ENCODE results near the gene OOSP4A. TPM values are rescaled to one million over a fixed set of nuclear protein-coding genes. Genes with fewer than 3 reads are reported as not detected.

The OOSP4A gene
- total and polyA plus RNA-seq, 4 donors: not detected

GRCh38 chr11:60003729-60004128 lies 39.9 kb downstream of the OOSP4A start:
- no CpG with 5 or more reads among the region's 2 CpGs for WGBS (ENCODE audit: insufficient coverage)
- H3K27ac ChIP-seq (ENCODE audit: low read depth, low read length): no peak overlapping the region
- H3K27me3 ChIP-seq (ENCODE audit: control insufficient read depth, insufficient read depth, low read length): no peaks in the 10 kb centered on the region
- H3K4me3 ChIP-seq (ENCODE audit: low read depth, low read length): no peak overlapping the region
- H3K4me1 ChIP-seq (ENCODE audit: control insufficient read depth, insufficient read depth, low read length): no peaks in the 10 kb centered on the region
- no peaks in the 10 kb centered on the region for H3K36me3 ChIP-seq (ENCODE audit: control insufficient read depth, insufficient read depth, low read length)
- no peak for DNase-seq (ENCODE audit: low read depth in 4 of 6, low spot score in 6 of 6)
- no peaks in the 10 kb centered on the region for H3K9me3 ChIP-seq (ENCODE audit: control insufficient read depth, insufficient read depth, low read length)

GRCh38 chr11:60005360-60005759 lies 41.5 kb downstream of the OOSP4A start:
- no CpG with 5 or more reads among the region's 1 CpG for WGBS (ENCODE audit: insufficient coverage)
- Histone ChIP-seq H3K36me3 (ENCODE audit: control insufficient read depth, insufficient read depth, low read length) (no peaks in the 10 kb centered on the region), H3K27me3 (ENCODE audit: control insufficient read depth, insufficient read depth, low read length) (no peaks in the 10 kb centered on the region), H3K4me1 (ENCODE audit: control insufficient read depth, insufficient read depth, low read length) (no peaks in the 10 kb centered on the region), H3K27ac (ENCODE audit: low read depth, low read length) (no peak overlapping the region), H3K4me3 (ENCODE audit: low read depth, low read length) (no peak overlapping the region), H3K9me3 (ENCODE audit: control insufficient read depth, insufficient read depth, low read length) (no peaks in the 10 kb centered on the region)
- DNase-seq (ENCODE audit: low read depth in 4 of 6, low spot score in 6 of 6): no peak

- Histone ChIP-seq H3K4me1 (ENCODE audit: control insufficient read depth, insufficient read depth, low read length) (no peaks in the 10 kb centered on the region), H3K27ac (ENCODE audit: low read depth, low read length) (no peak within 1 kb of the TSS), H3K27me3 (ENCODE audit: control insufficient read depth, insufficient read depth, low read length) (no peaks in the 10 kb centered on the region), H3K4me3 (ENCODE audit: low read depth, low read length) (no peak within 1 kb of the TSS), H3K9me3 (ENCODE audit: control insufficient read depth, insufficient read depth, low read length) (no peaks in the 10 kb centered on the region), H3K36me3 (ENCODE audit: control insufficient read depth, insufficient read depth, low read length) (no peaks in the 10 kb centered on the region)
- WGBS (ENCODE audit: insufficient coverage): 93% methylated on average over 1 of the region's 1 CpG
- no peak for DNase-seq (ENCODE audit: low read depth in 4 of 6, low spot score in 6 of 6)
These were observed 53.0 kb downstream of the OOSP4A start, which contains the start of gene OOSP4B for GRCh38 chr11:60016881-60017280. Gene OOSP4B (plus strand): TSS chr11:60017181.

GRCh38 chr11:60018058-60018457 lies 54.2 kb downstream of the OOSP4A start:
- WGBS (ENCODE audit: insufficient coverage): 39% methylated on average over 2 of the region's 8 CpGs
- H3K4me3 ChIP-seq (ENCODE audit: low read depth, low read length): no peak overlapping the region
- no peaks in the 10 kb centered on the region for H3K36me3 ChIP-seq (ENCODE audit: control insufficient read depth, insufficient read depth, low read length)
- no peak for DNase-seq (ENCODE audit: low read depth in 4 of 6, low spot score in 6 of 6)
- no peaks in the 10 kb centered on the region for H3K4me1 ChIP-seq (ENCODE audit: control insufficient read depth, insufficient read depth, low read length)
- H3K27me3 ChIP-seq (ENCODE audit: control insufficient read depth, insufficient read depth, low read length): no peaks in the 10 kb centered on the region
- no peaks in the 10 kb centered on the region for H3K9me3 ChIP-seq (ENCODE audit: control insufficient read depth, insufficient read depth, low read length)
- H3K27ac ChIP-seq (ENCODE audit: low read depth, low read length): no peak overlapping the region

Other genes starting within 250 kb of the OOSP4A start
- 10 to 100 TPM; 10.1 to 11.4 TPM for gene STX3, start 208.7 kb upstream of the OOSP4A start, total RNA-seq
- 10 to 100 TPM; 12.2 to 15.5 TPM for gene STX3, start 208.7 kb upstream of the OOSP4A start, polyA plus RNA-seq (ENCODE audit: insufficient read length in 2 of 2)
- gene MRPL16, start 153.3 kb upstream of the OOSP4A start, total RNA-seq: 10 to 100 TPM; 26.6 to 54.1 TPM
- gene MRPL16, start 153.3 kb upstream of the OOSP4A start, polyA plus RNA-seq (ENCODE audit: insufficient read length in 2 of 2): 10 to 100 TPM; 40.5 to 50.0 TPM
- gene CBLIF, start 118.5 kb upstream of the OOSP4A start, total RNA-seq: not detected
- not detected for gene CBLIF, start 118.5 kb upstream of the OOSP4A start, polyA plus RNA-seq (ENCODE audit: insufficient read length in 2 of 2)
- 1 to 10 TPM in 1 of 2 donors, not detected in 1; 7.0 TPM for gene TCN1, start 97.5 kb upstream of the OOSP4A start, total RNA-seq
- gene TCN1, start 97.5 kb upstream of the OOSP4A start, polyA plus RNA-seq (ENCODE audit: insufficient read length in 2 of 2): not detected
- gene OOSP3, start 85.3 kb upstream of the OOSP4A start, total RNA-seq: not detected
- not detected for gene OOSP3, start 85.3 kb upstream of the OOSP4A start, polyA plus RNA-seq (ENCODE audit: insufficient read length in 2 of 2)
- gene OOSP1, start 25.6 kb upstream of the OOSP4A start, total RNA-seq: not detected
- gene OOSP1, start 25.6 kb upstream of the OOSP4A start, polyA plus RNA-seq (ENCODE audit: insufficient read length in 2 of 2): not detected
- not detected for gene OOSP4B, start 53.1 kb downstream of the OOSP4A start, total RNA-seq
- gene OOSP4B, start 53.1 kb downstream of the OOSP4A start, polyA plus RNA-seq (ENCODE audit: insufficient read length in 2 of 2): not detected
- gene OOSP2, start 76.4 kb downstream of the OOSP4A start, total RNA-seq: not detected
- gene OOSP2, start 76.4 kb downstream of the OOSP4A start, polyA plus RNA-seq (ENCODE audit: insufficient read length in 2 of 2): not detected
- gene MS4A3, start 92.6 kb downstream of the OOSP4A start, total RNA-seq: 10 to 100 TPM in 1 of 2 donors, under 1 TPM in 1; 0.72 to 29.5 TPM
- under 1 TPM in 1 of 2 donors, not detected in 1; 0.93 TPM for gene MS4A3, start 92.6 kb downstream of the OOSP4A start, polyA plus RNA-seq (ENCODE audit: insufficient read length in 2 of 2)
- gene MS4A2, start 124.6 kb downstream of the OOSP4A start, total RNA-seq: 1 to 10 TPM in 1 of 2 donors, under 1 TPM in 1; 0.39 to 1.2 TPM
- under 1 TPM in 1 of 2 donors, not detected in 1; 0.20 TPM for gene MS4A2, start 124.6 kb downstream of the OOSP4A start, polyA plus RNA-seq (ENCODE audit: insufficient read length in 2 of 2)
- 10 to 100 TPM; 29.8 to 36.4 TPM for gene MS4A6A, start 219.1 kb downstream of the OOSP4A start, total RNA-seq
- 1 to 10 TPM; 3.7 to 7.1 TPM for gene MS4A6A, start 219.1 kb downstream of the OOSP4A start, polyA plus RNA-seq (ENCODE audit: insufficient read length in 2 of 2)